Measurements from ENCODE around the gene SLIT3.

The SLIT3 gene

DNA sequence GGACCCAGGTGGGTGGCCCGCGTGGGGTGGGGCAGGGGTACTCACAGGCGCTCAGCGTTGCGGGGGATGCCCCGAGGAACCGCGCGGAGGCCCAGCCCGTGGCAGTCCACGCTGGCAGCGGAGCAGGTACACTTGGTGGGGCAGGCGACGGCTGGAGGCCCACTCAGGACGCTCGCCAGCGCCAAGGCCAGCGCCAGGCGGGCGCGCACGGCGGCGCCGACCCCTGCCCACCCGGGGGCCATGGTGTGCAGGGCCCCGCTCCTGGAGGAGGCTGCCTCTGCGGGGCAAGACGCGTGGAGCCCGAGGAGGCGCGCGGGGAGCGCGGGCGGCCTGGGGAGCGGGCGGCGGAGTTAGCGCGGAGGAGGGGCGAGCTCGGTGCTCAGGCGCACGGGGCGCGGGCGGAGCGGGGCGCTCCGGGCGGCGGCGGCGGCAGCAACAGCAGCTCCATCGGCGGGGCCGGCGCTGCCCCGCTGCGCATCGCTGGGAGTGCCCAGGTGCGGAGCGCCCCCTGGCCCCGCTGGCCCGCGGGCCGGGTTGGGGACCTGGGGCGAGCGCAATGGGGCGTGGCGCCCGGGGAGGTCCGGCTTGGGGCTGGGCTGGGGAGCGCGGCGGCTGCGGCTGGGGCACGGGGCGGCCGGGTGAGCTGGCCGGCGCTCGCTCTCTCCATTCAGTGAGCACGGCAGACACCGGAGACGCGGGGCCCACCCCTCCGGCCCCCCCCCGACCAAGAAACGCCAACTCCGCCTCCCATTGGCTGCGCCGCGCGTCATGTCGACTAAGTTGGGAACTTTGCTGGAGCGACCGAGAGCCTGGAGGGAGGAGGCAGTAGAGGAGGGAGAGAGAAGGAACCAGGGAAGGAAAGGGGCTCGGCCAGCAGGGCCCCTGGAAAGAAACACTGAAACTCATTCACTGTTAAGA lies at the start of gene SLIT3:
TSS of gene SLIT3 (minus strand) at position 672 of the 918 bp plus-strand sequence. CDS start at position 242, 430 bp downstream.
- DNase-seq: no peak

DNA sequence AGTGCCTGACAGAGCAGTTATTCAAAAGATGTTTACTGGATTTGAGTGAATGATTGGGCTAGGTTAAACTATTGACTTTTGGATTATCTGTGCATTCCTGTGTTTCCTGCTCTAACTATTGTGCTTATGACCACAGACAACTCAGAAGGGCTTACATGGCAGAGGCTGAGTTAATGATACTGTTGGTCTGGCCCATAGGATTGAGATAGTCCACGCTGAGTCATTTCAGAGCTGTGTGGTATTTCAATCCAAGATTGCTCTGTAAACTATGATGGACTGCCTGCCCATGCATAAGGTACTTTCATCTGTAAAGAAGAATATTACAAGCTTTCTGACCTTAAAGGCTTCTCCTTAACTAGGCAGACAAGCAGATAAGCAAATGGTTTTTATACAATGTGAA lies 49.1 kb upstream of the SLIT3 start:
- no peak for DNase-seq

DNA sequence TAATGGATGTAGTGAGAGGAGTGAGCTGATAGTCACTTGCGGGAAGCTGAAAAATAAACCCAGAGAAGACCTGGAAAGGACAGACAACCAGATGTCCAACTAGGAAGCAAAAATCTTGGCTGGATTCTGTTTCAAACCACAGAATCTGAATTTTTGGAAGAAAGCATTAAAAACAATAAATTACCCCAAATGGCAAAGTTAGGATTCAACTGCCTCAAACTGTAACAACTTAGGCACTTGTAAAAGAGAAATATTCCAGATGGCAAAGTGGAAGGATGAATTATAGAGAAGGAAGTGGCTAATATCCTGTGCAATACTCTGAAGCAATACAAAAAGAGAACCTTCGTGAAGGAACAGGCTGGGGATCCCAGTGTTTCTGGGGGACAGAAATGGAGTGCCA lies 46.8 kb upstream of the SLIT3 start:
- no peak for DNase-seq

DNA sequence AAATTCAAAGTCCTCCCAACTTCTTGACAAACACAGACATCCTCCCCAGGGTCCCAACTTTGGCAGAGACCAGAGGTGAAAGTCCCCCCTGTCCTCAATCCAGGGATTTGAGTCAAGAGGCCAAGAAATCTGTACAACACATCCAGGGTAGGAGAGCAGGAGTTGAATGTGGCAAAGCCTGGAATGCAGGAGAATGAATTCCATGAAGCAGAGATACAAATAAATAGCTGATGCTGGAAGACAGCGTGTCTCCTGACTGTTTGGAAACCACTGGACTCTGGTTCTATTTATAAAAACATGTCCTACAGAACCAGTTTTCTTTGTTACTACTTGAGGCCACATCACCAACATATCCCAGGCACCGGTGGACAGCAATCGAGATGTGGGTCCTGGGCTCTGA lies 43.7 kb upstream of the SLIT3 start:
- DNase-seq: no peak

GRCh38 chr5:169343766-169344165 lies 42.8 kb upstream of the SLIT3 start:
- DNase-seq: no peak

DNA sequence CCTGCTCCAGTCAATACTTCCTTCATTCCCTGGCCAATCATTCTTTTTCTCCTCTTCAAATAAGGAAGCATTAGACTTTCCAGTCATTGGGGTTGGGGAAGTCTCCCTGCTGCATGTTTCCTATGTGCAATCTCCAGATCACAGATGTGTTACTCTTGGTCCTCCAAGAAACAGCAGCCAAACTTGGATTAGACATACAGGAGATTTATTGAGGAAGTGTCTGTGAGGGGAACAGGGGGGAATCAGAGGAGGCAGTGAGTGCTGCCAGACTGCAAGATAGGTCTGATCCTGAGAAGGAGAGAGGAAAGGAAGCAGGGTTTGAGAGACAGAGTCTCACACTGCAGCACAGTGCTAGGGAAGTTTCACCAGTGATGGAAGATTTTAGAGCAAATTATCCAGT lies 40.6 kb upstream of the SLIT3 start:
- DNase-seq: no peak

GRCh38 chr5:169339869-169340268 lies 38.9 kb upstream of the SLIT3 start:
- no peak for DNase-seq

DNA sequence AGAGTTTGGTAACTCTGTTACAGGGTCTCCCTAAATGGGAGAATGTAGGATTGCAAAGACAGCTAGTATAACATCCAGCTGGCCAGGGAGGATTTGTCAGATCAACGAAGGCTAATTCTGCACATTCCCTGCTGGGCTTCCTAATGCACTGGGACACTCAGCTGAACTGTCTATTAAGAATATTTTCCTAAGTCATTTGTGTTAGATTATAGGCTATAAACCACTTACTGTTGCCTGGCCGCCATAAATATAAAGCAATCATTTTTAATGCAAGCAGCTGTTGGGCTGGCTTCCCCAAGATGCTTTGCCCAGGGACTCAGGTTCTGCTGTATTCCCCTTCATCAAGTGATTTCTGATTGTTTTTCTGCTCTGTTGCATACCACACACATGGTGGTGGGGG lies 35.3 kb upstream of the SLIT3 start:
- no peak for DNase-seq

- DNase-seq: no peak
Measured at GRCh38 chr5:169335806-169336205, 34.9 kb upstream of the SLIT3 start.

DNA sequence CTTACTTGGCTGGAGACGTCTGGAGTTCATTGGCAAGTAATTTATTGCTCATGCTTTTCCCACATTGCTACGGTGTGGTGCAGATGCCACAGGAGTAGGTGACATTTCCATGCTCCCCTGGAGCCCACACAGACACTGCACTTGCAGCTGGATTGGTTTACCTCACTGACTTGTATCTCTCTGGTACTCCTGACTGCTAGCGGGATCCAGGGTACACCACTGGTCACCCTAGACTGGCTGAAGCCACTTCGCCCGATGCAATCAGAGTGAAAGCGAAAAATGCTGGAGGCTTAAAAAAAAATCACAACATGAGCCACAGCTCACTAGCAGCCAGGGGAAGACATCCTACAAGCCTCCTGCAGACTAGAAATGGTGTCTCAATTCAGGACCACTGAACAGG lies 32.6 kb upstream of the SLIT3 start:
- DNase-seq: no peak

- no peak for DNase-seq
Measured at GRCh38 chr5:169331292-169331852, 30.4 kb upstream of the SLIT3 start.

DNA sequence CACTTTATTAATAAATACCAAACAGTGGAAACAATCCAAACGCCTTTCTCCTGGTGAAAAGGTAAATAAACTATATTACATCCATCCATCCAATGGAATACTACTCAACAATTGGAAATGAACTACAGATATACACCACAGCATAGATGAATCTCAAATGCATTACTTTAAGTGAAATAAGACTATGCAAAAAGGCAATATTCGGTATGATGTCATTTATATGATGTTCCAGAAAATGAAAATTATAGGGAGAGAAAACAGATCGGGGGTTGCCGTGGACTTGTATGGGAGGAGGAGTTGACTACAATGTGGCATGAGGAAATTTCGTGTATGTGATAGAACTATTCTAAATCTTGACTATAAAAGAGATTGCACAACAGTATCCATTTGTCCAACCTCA lies 27.5 kb upstream of the SLIT3 start:
- no peak for DNase-seq

- no peak for DNase-seq
Measured at GRCh38 chr5:169325273-169325672, 24.3 kb upstream of the SLIT3 start.

DNA sequence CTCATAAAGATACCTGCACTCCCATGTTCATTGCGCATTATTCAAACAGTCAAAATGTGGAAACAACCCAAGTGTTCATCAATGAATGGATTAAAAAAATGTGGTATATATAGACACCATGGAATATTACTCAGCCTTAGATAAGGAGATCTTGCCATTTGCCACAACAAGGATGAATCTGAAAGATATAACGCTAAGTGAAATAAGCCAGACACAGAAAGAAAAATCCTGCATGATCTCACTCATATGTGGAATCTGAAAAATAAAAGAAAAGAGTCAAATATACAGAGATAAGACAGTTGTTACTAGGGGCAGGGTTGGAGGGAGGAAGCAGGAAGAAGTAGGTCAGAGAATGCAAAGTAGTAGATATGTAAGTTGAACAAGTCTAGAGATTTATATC lies 17.6 kb upstream of the SLIT3 start:
- no peak for DNase-seq

DNA sequence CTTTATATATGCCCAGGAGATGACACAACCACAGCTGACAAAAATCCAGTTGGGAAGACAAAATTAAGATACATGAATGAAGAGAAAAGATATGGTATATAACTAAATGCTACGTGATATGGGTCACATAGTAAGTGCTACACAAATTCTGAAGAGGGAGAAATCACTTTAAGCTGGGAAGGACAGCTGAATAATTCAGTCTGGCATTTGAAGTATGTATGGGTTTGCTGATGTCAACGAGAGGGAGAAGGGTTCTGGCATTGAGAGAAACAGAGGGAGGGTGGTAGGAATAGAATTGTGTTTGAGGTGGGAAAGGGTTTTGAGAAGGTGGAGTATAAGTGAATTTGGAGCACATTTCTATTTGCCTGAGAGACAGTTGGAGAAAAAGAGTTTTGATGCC lies 6.7 kb upstream of the SLIT3 start:
- no peak for DNase-seq

GRCh38 chr5:169305366-169305765 lies 4.4 kb upstream of the SLIT3 start:
- no peak for DNase-seq

DNA sequence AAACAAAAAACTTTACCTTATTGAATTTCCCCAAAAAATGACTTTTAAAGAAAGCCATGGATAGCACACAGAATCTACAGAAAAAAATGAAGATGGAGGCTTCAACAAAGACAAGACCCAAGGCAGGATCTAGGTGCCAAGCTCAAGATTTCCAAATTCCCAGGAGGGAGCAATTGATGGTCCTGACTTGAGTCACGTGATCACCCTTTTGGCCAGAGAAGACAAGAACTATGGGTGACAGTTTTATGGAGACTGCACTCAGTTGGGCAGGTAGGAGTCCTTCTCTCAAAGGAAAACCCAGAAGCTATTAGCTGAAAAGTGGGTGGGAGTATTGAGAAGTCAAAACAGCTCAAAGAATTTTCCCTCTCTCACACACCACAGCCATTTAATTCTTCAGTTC lies 3.2 kb upstream of the SLIT3 start:
- no peak for DNase-seq

DNA sequence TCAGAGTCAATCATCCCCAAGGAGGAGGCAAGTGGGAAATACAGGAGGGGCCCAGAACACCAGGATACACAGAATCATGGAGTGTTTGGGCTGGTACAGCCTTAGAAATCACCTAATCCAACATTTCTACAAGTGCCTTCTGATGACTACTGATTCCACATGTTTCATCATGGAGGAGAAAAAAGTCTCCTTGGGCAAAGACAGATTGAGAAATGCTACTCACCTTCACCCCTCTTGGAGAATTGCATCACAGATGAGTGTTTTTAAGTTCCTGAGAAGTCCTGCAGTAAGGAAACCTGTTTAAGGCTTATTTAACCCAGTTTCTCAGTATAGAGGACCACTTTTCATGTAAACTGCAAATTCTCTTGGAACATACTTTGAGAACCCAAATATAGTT lies 2.2 kb upstream of the SLIT3 start:
- DNase-seq: no peak

DNA sequence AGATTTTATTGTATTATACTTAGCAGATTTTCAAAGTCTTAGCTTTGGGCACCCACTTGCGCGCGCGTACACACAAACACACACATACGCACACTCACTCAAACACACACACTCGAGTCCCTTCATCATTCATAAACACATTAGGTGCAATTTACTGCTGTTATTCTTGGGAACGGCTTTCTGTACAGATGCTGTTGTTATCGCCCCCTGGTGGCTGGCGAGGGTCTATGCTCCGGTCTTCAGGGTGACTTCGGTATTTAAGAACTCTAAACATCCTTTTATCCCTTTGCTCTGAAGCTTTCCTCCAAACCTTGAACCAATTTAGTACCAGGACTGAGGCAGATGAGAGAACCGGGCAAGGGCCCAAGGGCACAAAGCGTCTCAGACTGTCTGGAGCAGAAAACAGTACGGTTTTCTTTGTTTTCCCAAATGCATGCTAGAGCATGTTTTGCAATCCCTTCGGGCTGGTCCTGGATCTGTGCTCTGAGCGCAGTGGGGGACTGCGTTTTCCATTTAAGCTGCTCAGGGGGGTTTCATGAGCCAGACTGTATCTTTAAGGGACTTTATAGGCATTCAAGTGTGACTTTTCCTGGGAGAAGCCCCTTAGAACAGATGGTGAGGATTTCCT lies 1.7 kb upstream of the SLIT3 start:
- DNase-seq: peak; percentile 1

- no peak for DNase-seq
Measured at GRCh38 chr5:169301986-169302385, 1.0 kb upstream of the SLIT3 start.

DNA sequence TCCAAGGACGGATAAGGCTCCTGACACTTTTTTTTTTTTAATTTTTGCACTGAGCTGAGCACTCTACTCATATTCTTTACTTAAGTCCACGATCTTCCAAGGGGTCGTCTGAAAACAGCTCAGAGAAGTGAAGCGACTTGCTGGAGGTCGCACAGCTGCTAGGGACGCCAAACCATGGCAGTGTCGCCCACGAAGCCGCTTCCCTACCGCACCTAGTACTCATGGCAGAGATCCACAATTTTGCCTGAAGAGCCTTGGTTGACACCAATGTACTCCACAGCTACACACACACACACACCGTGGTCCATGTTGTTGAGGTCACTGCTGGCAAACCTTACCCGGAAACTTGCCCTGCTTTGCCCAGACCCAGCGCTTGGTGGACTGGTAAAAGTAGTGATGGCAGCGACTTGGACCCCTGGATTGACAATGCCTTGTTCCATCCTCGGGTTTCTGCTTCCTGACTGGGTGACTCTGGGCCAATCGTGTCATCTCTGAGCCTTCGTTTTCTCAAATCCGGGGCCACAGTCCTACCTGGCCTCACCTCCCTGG lies 521 bp upstream of the SLIT3 start:
- DNase-seq: no peak

GRCh38 chr5:169299663-169300467 lies 1.1 kb downstream of the SLIT3 start:
- DNase-seq: no peak

DNA sequence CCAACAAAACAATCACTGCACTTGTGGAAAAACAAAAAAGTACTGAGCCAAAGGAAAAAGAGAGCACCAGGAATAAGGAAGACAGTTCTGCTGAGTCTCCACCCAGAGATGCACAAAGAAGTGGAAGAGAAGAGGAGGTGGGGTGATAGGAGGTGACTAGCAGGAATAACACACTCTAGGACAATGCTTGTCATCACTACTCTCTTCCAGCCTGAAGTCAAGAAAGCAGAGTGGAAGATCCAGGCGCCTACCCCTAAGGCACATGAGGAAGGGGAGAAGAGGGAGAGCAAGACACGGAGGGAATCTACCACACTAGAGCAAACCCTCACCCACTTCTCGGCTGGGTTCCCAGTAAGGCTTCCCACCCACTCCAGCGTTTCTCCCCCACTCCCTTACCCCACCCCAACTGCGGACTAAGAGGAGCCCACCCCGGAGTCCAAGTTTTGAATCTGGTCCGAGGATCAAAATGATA lies 1.7 kb downstream of the SLIT3 start:
- DNase-seq: no peak
